Colonic mucosa (tissue), 4 donors: ENCODE measurements around the gene PLCG1. TPM values are rescaled to one million over a fixed set of nuclear protein-coding genes. Genes with fewer than 3 reads are reported as not detected.

ENCODE experiments used
- DNase-seq: peaks from one replicate; pipeline ENCODE4 v3.0.0-alpha.2; 2020
- H3K27ac ChIP-seq: fragments of 200-600 bp; one replicate; pipeline ENCODE4 v1.8.0; 2021
- H3K27me3 ChIP-seq: fragments of 200-600 bp; one replicate; pipeline ENCODE4 v1.8.0; 2021
- H3K36me3 ChIP-seq: fragments of 200-600 bp; one replicate; pipeline ENCODE4 v1.8.0; 2021
- H3K4me1 ChIP-seq: fragments of 200-600 bp; one replicate; pipeline ENCODE4 v1.8.0; 2021; ENCODE audit warnings: mild to moderate bottlenecking
- H3K4me3 ChIP-seq: fragments of 200-600 bp; one replicate; pipeline ENCODE4 v1.8.0; 2021
- H3K9ac ChIP-seq, 2 donors: one replicate each; pipeline ENCODE4 v1.7.0; 2013; ENCODE audit warnings: control low read depth in 2 of 2, low read depth in 2 of 2, low read length in 2 of 2
- H3K9me3 ChIP-seq: fragments of 200-600 bp; one replicate; pipeline ENCODE4 v1.8.0; 2021
- intact Hi-C: fragments of 100-400 bp; cut with DNase I; formaldehyde crosslinking; loops from one replicate; pipeline ENCODE4 v1.14.1; 2022
- total RNA-seq, 2 donors: library from RNA; stranded (reverse); fragmentation: NEBNext Ultra II Directional in 1 of 2; extraction: Animal tissue kit (Norgen Biotek cat#: 25700) in 1 of 2; gene quantifications; one replicate each; pipeline ENCODE4 v1.2.1, GENCODE V29; 2021
- TF ChIP-seq, protein P1 (sequence below): fragments of 200-600 bp; IDR thresholded peaks from one replicate; pipeline ENCODE4 v1.8.0; 2022; ENCODE audit warnings: antibody characterized with exemption, mild to moderate bottlenecking
- donor health status: healthy.
- donor health status: DM: no; HTN: no; CAD: no.
- donor health status: DM: no; HTN: no; CAD: no.

The PLCG1 gene
- total RNA-seq, 2 donors from 2014 or later, result 57.3 to 67.4 TPM

- Histone ChIP-seq H3K36me3 (peaks cover 19% of the 10 kb centered on the region), H3K4me3 (no peak overlapping the region), H3K27me3 (no peaks in the 10 kb centered on the region), H3K9me3 (no peaks in the 10 kb centered on the region), H3K4me1 (no peaks in the 10 kb centered on the region), H3K27ac (no peak overlapping the region), H3K9ac (no peak overlapping the region)
- intact Hi-C loops, result no loop called here
- TF ChIP-seq, protein P1, sequence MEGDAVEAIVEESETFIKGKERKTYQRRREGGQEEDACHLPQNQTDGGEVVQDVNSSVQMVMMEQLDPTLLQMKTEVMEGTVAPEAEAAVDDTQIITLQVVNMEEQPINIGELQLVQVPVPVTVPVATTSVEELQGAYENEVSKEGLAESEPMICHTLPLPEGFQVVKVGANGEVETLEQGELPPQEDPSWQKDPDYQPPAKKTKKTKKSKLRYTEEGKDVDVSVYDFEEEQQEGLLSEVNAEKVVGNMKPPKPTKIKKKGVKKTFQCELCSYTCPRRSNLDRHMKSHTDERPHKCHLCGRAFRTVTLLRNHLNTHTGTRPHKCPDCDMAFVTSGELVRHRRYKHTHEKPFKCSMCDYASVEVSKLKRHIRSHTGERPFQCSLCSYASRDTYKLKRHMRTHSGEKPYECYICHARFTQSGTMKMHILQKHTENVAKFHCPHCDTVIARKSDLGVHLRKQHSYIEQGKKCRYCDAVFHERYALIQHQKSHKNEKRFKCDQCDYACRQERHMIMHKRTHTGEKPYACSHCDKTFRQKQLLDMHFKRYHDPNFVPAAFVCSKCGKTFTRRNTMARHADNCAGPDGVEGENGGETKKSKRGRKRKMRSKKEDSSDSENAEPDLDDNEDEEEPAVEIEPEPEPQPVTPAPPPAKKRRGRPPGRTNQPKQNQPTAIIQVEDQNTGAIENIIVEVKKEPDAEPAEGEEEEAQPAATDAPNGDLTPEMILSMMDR, result no peak
- no peak for DNase-seq
Observed at GRCh38 chr20:41163821-41164220, 26.5 kb downstream of the PLCG1 start.

- no peak for DNase-seq
- Histone ChIP-seq H3K9me3 (no peaks in the 10 kb centered on the region), H3K27me3 (no peaks in the 10 kb centered on the region), H3K9ac (no peak overlapping the region), H3K27ac (no peak overlapping the region), H3K36me3 (peaks cover 19% of the 10 kb centered on the region), H3K4me3 (no peak overlapping the region), H3K4me1 (no peaks in the 10 kb centered on the region)
- TF ChIP-seq, protein P1, result no peak
- intact Hi-C loops, result no loop called here
Observed at GRCh38 chr20:41165001-41165882, 27.9 kb downstream of the PLCG1 start.

DNA sequence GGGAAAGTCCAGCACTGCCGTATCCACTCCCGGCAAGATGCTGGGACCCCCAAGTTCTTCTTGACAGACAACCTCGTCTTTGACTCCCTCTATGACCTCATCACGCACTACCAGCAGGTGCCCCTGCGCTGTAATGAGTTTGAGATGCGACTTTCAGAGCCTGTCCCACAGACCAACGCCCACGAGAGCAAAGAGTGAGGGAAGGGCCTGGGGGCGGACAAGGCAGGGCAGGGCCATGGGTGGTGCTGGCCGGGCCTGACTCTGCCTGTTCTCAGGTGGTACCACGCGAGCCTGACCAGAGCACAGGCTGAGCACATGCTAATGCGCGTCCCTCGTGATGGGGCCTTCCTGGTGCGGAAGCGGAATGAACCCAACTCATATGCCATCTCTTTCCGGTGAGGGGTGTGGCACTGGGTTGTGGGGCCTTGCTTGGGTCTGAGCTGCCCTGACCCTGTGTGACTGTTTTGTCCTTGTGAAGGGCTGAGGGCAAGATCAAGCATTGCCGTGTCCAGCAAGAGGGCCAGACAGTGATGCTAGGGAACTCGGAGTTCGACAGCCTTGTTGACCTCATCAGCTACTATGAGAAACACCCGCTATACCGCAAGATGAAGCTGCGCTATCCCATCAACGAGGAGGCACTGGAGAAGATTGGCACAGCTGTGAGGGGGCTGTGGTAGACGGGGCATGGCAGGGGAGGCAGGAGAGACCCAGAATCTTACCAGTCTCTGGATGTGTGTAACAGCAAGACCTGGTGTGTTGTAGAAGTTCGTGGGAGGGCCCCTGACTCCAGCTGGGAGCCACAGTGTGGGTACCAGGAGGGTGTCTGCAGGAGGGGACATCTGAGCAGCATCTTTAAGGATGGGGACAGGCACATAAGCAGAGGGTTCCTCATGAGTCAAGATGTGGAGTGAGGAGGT, 29.1 kb downstream of the PLCG1 start:
- TF ChIP-seq, protein P1, result no peak
- Histone ChIP-seq H3K4me1 (no peaks in the 10 kb centered on the region), H3K4me3 (no peak overlapping the region), H3K9ac (no peak overlapping the region), H3K9me3 (no peaks in the 10 kb centered on the region), H3K27me3 (no peaks in the 10 kb centered on the region), H3K36me3 (peaks cover 19% of the 10 kb centered on the region), H3K27ac (no peak overlapping the region)
- intact Hi-C loops, result no loop called here
- no peak for DNase-seq

DNA sequence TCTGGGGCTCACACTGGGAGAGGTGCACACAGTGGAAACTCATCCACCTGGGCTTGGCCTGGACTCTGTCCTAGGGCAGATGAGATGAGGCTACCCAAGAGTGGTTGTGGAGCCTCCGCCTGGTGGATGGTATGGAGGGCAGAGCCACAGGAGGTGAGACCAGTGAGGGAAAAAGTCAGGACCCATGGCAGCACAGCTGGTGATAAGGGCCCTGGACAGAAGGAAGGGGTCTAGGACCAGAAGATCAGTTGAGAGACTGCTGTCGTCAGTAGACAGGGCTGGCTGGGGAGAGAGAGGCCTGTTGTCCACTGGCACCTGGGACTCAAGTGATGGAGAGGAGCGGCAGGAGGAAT, 29.8 kb downstream of the PLCG1 start:
- Histone ChIP-seq H3K9me3 (no peaks in the 10 kb centered on the region), H3K27ac (no peak overlapping the region), H3K4me1 (no peaks in the 10 kb centered on the region), H3K36me3 (peaks cover 19% of the 10 kb centered on the region), H3K27me3 (no peaks in the 10 kb centered on the region), H3K4me3 (no peak overlapping the region), H3K9ac (no peak overlapping the region)
- TF ChIP-seq, protein P1, result no peak
- no peak for DNase-seq
- intact Hi-C loops, result no loop called here

- no peaks in the 10 kb centered on the region for H3K9me3 ChIP-seq
- no peak overlapping the region for H3K27ac ChIP-seq
- intact Hi-C loops, result no loop called here
- no peaks in the 10 kb centered on the region for H3K27me3 ChIP-seq
- TF ChIP-seq, protein P1, result no peak
- DNase-seq, result no peak
- H3K4me1 ChIP-seq, result no peaks in the 10 kb centered on the region
- H3K36me3 ChIP-seq, result peaks cover 19% of the 10 kb centered on the region
- no peak overlapping the region for H3K4me3 ChIP-seq
- H3K9ac ChIP-seq, result peak overlapping the region in 1 of 2 donors; percentile 1
Observed at GRCh38 chr20:41167481-41168253, 30.3 kb downstream of the PLCG1 start.
